GM12892 (cell line): ENCODE measurements around the gene VCAN.

Experiments
- POLR2A ChIP-seq: IDR thresholded peaks from 2 replicates; pipeline ENCODE4 v1.6.1; 2011; ENCODE audit warnings: low read depth, low read length, control low read depth
- POLR2AphosphoS5 ChIP-seq: IDR thresholded peaks from 2 replicates; pipeline ENCODE4 v1.6.1; 2011; ENCODE audit warnings: low read depth, low read length, control low read depth

DNA sequence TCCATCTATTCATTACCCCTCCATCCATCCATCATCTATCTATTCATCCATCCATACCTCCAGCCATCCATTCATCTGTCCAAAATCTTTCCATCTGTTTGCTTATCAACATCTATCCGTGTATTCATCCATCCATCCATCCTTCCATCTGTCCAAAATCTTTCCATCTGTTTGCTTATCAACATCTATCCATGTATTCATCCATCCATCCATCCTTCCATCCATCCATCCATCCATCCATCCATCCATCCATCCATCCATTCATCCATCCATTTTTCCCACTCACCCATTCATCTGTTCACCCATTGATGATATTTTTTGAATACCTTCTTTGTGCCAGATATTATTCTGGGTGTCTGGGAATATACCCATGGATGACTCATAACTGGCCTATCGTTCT, 12.8 kb downstream of the VCAN start:
- TF ChIP-seq POLR2A: no peak
- TF ChIP-seq POLR2AphosphoS5: no peak
